Heart right ventricle (tissue), 16 donors: ENCODE data around the gene CACNA1C. TPM values are rescaled to one million over a fixed set of nuclear protein-coding genes. Genes with fewer than 3 reads are reported as not detected.

ENCODE experiments used
- ATAC-seq, 8 donors: fragments of 200-7000 bp; cut with Tn5 transposase; one replicate each; pipeline ENCODE4 v1.9.1; 2020; ENCODE audit warnings: mild to moderate bottlenecking in 8 of 8, moderate library complexity in 8 of 8, moderate number of reproducible peaks in 1 of 8
- DNase-seq, 2 donors: peaks; one replicate each; pipeline ENCODE4 v3.0.0-alpha.2; 2020
- H3K27ac ChIP-seq, 10 donors: fragments of 200-600 bp; sonication (generic) in 2 of 10; one replicate each; pipeline versions ENCODE4 v1.5.0 to v1.8.0; 2020 to 2022; ENCODE audit warnings: mild to moderate bottlenecking in 3 of 10
- H3K27me3 ChIP-seq, 7 donors: fragments of 200-600 bp; one replicate each; pipeline ENCODE4 v1.8.0; 2021 to 2022; ENCODE audit warnings: mild to moderate bottlenecking in 2 of 7
- H3K36me3 ChIP-seq, 9 donors: fragments of 200-600 bp; sonication (generic) in 1 of 9; one replicate each; pipeline versions ENCODE4 v1.5.0 to v1.8.0; 2020 to 2022; ENCODE audit warnings: mild to moderate bottlenecking in 2 of 9
- H3K4me1 ChIP-seq, 9 donors: fragments of 200-600 bp; sonication (generic) in 1 of 9; one replicate each; pipeline versions ENCODE4 v1.5.0 to v1.8.0; 2020 to 2022; ENCODE audit warnings: mild to moderate bottlenecking in 4 of 9
- H3K4me3 ChIP-seq, 10 donors: fragments of 200-600 bp; sonication (generic) in 2 of 10; one replicate each; pipeline versions ENCODE4 v1.5.0 to v1.8.0; 2020 to 2022; ENCODE audit warnings: mild to moderate bottlenecking in 7 of 10, moderate library complexity in 2 of 10
- H3K9me3 ChIP-seq, 11 donors: fragments of 200-600 bp in 10 of 11; sonication (generic) in 2 of 11; one replicate each; pipeline versions ENCODE4 v1.5.0 to v1.8.0; 2013 to 2022; ENCODE audit warnings: mild to moderate bottlenecking in 2 of 11, control low read depth in 1 of 11, moderate library complexity in 1 of 11
- WGBS, 2 donors: extraction: QIAGEN DNeasy Blood & Tissue Kit; methylation state at CpG; one replicate each; pipeline ENCODE4 v1.1.7; 2013; ENCODE audit warnings: inconsistent platforms in 1 of 2; 5-methylcytosine and 5-hydroxymethylcytosine counted together
- intact Hi-C, 10 donors: fragments of 100-400 bp; cut with DNase I; formaldehyde crosslinking; loops; one replicate each; pipeline versions ENCODE4 v1.11.1 to v1.14.2; 2022
- polyA plus RNA-seq, 2 donors: library from polyadenylated mRNA; stranded (reverse); fragments of 200-250 nt; gene quantifications; one replicate each; pipeline ENCODE4 v1.2.3, GENCODE V29; 2013
- total RNA-seq, 10 donors: library from RNA; stranded (reverse); fragmentation: NEBNext Ultra II Directional in 3 of 10; extraction: Animal tissue kit (Norgen Biotek cat#: 25700) in 3 of 10; gene quantifications; one replicate each; pipeline versions ENCODE4 v1.2.1 to v1.2.4, GENCODE V29; 2021 to 2023
- TF ChIP-seq, protein P1 (sequence below), 9 donors: fragments of 200-600 bp; sonication (generic) in 2 of 9; IDR thresholded peaks; one replicate each; pipeline versions ENCODE4 v1.5.0 to v1.8.0; 2021 to 2022; ENCODE audit warnings: antibody characterized with exemption in 9 of 9, mild to moderate bottlenecking in 5 of 9, moderate library complexity in 1 of 9
- donor health status: Arrhythmogenic right ventricular cardiomyopathy.
- donor health status: ischemic (EF 13 %, LVEDD 7.1; RV severe dilation, severe dysfunction).
- donor health status: healthy with polysubstance abuse.
- donor health status: DM: no; HTN: yes; CAD: no.
- donor health status: DM: no; HTN: no; CAD: no.
- donor health status: ischemic (EF 25% LVEDD 6.9; RV normal size, moderate dysfunction).
- donor health status: ischemic (EF 25% LVEDD 5.7; RV mildly dilated, moderate dysfunction).
- donor health status: healthy.
- donor health status: DM: yes; HTN: yes; CAD: no.
- donor health status: Ischemic cardiomyopathy.
- donor health status: ischemic (EF 35%, LVEDD 5.7; RV mildly dilated, moderate dysfunction).
- donor health status: nonischemic (EF 11% LVEDD 7.7; RV severe dilation, severe dysfunction).
- donor health status: DM: yes; HTN: yes; CAD: no.
- donor health status: PGD.
- donor health status: ischemic (EF 29% LVEDD 5.4; RV normal size, mild dysfunction).
- donor health status: nonischemic (EF 23%, LVEDD 6.1; RV moderate dilation, normal function).

Gene CACNA1C
- total and polyA plus RNA-seq, 12 donors = 19.1 to 222 (median 183) TPM

DNA sequence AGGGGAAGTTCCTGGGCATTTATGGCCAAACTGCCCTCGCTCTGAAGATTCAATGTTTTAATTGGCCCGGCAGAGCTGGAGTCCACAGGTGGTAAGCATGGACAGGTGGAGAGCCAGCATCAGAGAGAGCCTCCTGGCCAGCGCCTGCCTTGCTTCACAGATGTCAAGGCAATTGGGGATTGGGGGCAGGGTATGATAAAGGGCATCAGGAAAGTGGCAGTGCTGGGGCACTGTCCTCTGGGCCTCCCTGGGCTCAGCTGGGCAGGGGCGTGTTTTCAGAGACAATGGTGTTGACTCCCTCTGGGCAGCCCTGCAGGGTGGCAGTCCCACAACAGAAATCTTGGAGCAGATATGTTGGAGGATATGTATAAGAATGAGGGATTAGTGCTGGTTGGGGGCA, 237.3 kb downstream of the CACNA1C start:
- DNase-seq (no peak), ATAC-seq (no peak)
- Histone ChIP-seq H3K27me3 (no peaks in the 10 kb centered on the region), H3K4me3 (no peak overlapping the region), H3K27ac (peak overlapping the region in 3 of 10 donors; percentile 17 to 67 (median 32)), H3K36me3 (no peaks in the 10 kb centered on the region), H3K9me3 (no peaks in the 10 kb centered on the region), H3K4me1 (peaks cover 26 to 100% (median 88%) of the 10 kb centered on the region in 9 donors)
- TF ChIP-seq, protein P1, sequence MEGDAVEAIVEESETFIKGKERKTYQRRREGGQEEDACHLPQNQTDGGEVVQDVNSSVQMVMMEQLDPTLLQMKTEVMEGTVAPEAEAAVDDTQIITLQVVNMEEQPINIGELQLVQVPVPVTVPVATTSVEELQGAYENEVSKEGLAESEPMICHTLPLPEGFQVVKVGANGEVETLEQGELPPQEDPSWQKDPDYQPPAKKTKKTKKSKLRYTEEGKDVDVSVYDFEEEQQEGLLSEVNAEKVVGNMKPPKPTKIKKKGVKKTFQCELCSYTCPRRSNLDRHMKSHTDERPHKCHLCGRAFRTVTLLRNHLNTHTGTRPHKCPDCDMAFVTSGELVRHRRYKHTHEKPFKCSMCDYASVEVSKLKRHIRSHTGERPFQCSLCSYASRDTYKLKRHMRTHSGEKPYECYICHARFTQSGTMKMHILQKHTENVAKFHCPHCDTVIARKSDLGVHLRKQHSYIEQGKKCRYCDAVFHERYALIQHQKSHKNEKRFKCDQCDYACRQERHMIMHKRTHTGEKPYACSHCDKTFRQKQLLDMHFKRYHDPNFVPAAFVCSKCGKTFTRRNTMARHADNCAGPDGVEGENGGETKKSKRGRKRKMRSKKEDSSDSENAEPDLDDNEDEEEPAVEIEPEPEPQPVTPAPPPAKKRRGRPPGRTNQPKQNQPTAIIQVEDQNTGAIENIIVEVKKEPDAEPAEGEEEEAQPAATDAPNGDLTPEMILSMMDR (IDR thresholded peaks at IDR 0.05) = no peak
- WGBS, 2 donors = 80 to 93% methylated on average over 4 of the region's 4 CpGs
- intact Hi-C loops = loop anchor here in 3 of 10 donors (10.0 kb wide), 1 partner anchor 295 kb away; no protein-coding TSS in a partner anchor

DNA sequence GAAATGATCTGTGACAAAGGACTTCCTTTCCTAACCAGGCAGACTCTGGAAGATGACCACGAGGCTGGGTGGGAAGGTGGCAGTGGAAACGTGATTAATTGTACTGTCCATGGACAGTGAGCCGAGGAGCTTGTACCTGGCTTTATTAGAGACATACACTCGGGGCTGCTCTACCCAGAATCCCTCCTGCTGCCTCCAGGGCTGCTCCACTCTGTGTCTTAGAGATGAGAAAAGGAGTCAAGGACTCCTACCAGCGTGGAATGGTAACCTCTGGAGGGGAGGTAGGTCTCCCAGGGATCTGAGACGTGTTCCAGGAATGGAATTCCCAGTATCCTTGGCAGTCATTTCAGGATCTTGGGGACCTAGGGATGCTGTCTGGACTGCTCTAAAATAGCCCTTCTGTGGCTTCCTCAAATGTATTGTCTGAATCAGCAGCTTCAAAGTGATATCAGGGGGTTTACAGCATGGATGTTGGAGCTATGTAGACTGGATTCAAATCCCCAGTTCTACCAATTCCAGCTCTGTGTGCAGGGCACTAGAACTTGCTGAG, 237.8 kb downstream of the CACNA1C start:
- Histone ChIP-seq H3K4me1 (peaks cover 22 to 100% (median 88%) of the 10 kb centered on the region in 9 donors), H3K27ac (peak overlapping the region in 4 of 10 donors; percentile 11 to 32 (median 20)), H3K36me3 (no peaks in the 10 kb centered on the region), H3K4me3 (no peak overlapping the region), H3K27me3 (no peaks in the 10 kb centered on the region), H3K9me3 (no peaks in the 10 kb centered on the region)
- ATAC-seq (no peak), DNase-seq (no peak)
- TF ChIP-seq, protein P1 (IDR thresholded peaks at IDR 0.05) = no peak
- 71 to 74% methylated on average over 6 of the region's 6 CpGs for WGBS, 2 donors
- intact Hi-C loops = loop anchor here in 3 of 10 donors (10.0 kb wide), 1 partner anchor 294 kb away; no protein-coding TSS in a partner anchor

DNA sequence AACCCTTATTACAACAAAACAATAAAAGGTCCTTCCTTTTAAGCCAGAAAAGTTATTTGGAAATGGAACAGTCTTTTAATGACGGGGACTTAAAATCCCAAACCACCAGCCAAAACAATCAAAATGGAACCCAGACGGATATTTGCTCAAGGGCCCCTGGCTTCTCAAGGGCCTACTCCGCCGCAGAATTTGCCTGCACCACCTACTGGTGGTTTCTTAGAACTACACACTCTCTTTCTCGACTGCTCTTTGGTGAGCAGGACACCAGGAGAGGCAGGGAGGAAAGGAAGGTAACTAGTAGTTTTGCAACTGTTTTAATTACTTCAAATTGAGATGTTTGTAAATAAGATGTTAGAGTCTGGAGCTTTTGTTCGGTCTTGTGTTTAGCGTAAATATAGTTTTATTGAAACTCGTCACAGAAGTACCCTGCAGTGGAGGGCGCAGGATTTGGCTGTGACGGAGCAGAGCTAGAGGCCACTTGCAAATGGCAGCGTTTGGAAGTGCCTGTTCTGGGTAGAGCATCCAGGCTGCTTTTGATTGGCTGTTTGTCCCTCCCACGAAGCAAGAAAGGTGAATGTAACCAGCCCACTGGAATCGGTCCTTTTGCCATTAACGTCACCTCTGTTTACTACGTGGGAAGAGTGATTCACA, 238.5 kb downstream of the CACNA1C start:
- no peak for DNase-seq
- intact Hi-C loops = loop anchor here in 3 of 10 donors (10.0 kb wide), 1 partner anchor 293 kb away; no protein-coding TSS in a partner anchor
- Histone ChIP-seq H3K36me3 (no peaks in the 10 kb centered on the region), H3K27ac (peak overlapping the region in 7 of 10 donors; percentile 2 to 54 (median 36)), H3K27me3 (no peaks in the 10 kb centered on the region), H3K4me3 (no peak overlapping the region), H3K9me3 (no peaks in the 10 kb centered on the region), H3K4me1 (peaks cover 22 to 100% (median 88%) of the 10 kb centered on the region in 9 donors)
- WGBS, 2 donors = 77 to 78% methylated on average over 15 of the region's 15 CpGs
- TF ChIP-seq, protein P1 (IDR thresholded peaks at IDR 0.05) = peak; percentile 52 to 83 (median 67)
- ATAC-seq = no peak

GRCh38 chr12:2291947-2292346, 239.2 kb downstream of the CACNA1C start:
- DNase-seq (no peak), ATAC-seq (peak in 4 of 8 donors; percentile 10 to 63 (median 38))
- intact Hi-C loops = loop anchor here in 3 of 10 donors (10.0 kb wide), 1 partner anchor 293 kb away; no protein-coding TSS in a partner anchor
- TF ChIP-seq, protein P1 (IDR thresholded peaks at IDR 0.05) = no peak
- WGBS, 2 donors = 59 to 60% methylated on average over 3 of the region's 3 CpGs
- H3K4me3 ChIP-seq = no peak overlapping the region
- H3K27me3 ChIP-seq = no peaks in the 10 kb centered on the region
- peak overlapping the region in 8 of 10 donors; percentile 1 to 54 (median 34) for H3K27ac ChIP-seq
- peaks cover 19 to 100% (median 88%) of the 10 kb centered on the region in 9 donors for H3K4me1 ChIP-seq
- H3K36me3 ChIP-seq = no peaks in the 10 kb centered on the region
- H3K9me3 ChIP-seq = no peaks in the 10 kb centered on the region
